OCI-LY7 (cell line): ENCODE data around the gene HNRNPH3. TPM values are rescaled to one million over a fixed set of nuclear protein-coding genes. Genes with fewer than 3 reads are reported as not detected.

Experiments used
- BruUV-seq: library from RNA; stranded (reverse); fragments of 400-500 nt; replicated peaks from 2 replicates; lab custom pipeline; 2021; lab: Mats Ljungman, UMichigan
- CTCF ChIA-PET: fragments of 300-600 bp; sonication (Branson Sonifier 250); formaldehyde crosslinking; loops from one replicate; lab custom pipeline; 2022; ENCODE audit warnings: antibody characterized with exemption; ENCODE audit not compliant: unreplicated experiment; lab: Charles Lee
- POLR2A ChIA-PET: fragments of 300-600 bp; sonication (Branson Sonifier 250); formaldehyde crosslinking; loops from one replicate; lab custom pipeline; 2022; ENCODE audit warnings: antibody characterized with exemption; lab: Charles Lee
- DNase-seq: peaks from one replicate; pipeline ENCODE4 v3.0.0-alpha.2; 2015; ENCODE audit warnings: low spot score
- H2AFZ ChIP-seq: fragments of 200-600 bp; sonication (generic), shearing (Covaris generic); 2 replicates; pipeline ENCODE4 v1.6.1; 2014; ENCODE audit warnings: mild to moderate bottlenecking, antibody characterized with exemption, low read length, moderate library complexity
- H3K27ac ChIP-seq: fragments of 200-600 bp; sonication (generic); 2 replicates; pipeline ENCODE4 v1.5.1; 2014; ENCODE audit warnings: mixed run types, low read depth, mild to moderate bottlenecking, moderate library complexity, low read length, inconsistent platforms; ENCODE audit not compliant: poor library complexity, severe bottlenecking
- H3K36me3 ChIP-seq: fragments of 200-600 bp; sonication (generic); 2 replicates; pipeline ENCODE4 v1.6.1; 2014; ENCODE audit warnings: mild to moderate bottlenecking, antibody characterized with exemption, low read length, moderate library complexity, mixed read lengths; ENCODE audit not compliant: insufficient read depth
- H3K4me1 ChIP-seq: fragments of 200-600 bp; sonication (generic); 2 replicates; pipeline ENCODE4 v1.5.1; 2014; ENCODE audit warnings: mild to moderate bottlenecking, low read length; ENCODE audit not compliant: insufficient read depth, poor library complexity, severe bottlenecking
- H3K4me2 ChIP-seq: fragments of 200-600 bp; sonication (generic); 2 replicates; pipeline ENCODE4 v1.6.1; 2014; ENCODE audit warnings: mild to moderate bottlenecking, low read length
- H3K4me3 ChIP-seq: fragments of 200-600 bp; sonication (generic); 2 replicates; pipeline ENCODE4 v1.5.1; 2014; ENCODE audit warnings: mild to moderate bottlenecking, low read depth, low read length; ENCODE audit not compliant: poor library complexity, severe bottlenecking
- H3K79me2 ChIP-seq: fragments of 200-600 bp; sonication (generic); 2 replicates; pipeline ENCODE4 v1.6.1; 2016; ENCODE audit warnings: low read depth, mild to moderate bottlenecking, low read length, moderate library complexity, mixed read lengths; ENCODE audit not compliant: insufficient read depth
- H3K9me2 ChIP-seq: fragments of 200-600 bp; sonication (generic); 2 replicates; pipeline ENCODE4 v1.6.1; 2016; ENCODE audit warnings: mild to moderate bottlenecking, low read length, mixed read lengths; ENCODE audit not compliant: insufficient read depth
- H3K9me3 ChIP-seq: fragments of 200-600 bp; sonication (generic); 2 replicates; pipeline ENCODE4 v1.6.1; 2014; ENCODE audit warnings: mild to moderate bottlenecking, mixed run types, low read length, mixed read lengths
- H4K20me1 ChIP-seq: fragments of 200-600 bp; sonication (generic); 2 replicates; pipeline ENCODE4 v1.6.1; 2014; ENCODE audit warnings: mild to moderate bottlenecking, antibody characterized with exemption, low read length, moderate library complexity, mixed read lengths; ENCODE audit not compliant: insufficient read depth
- EZH2phosphoT487 ChIP-seq: fragments of 200-600 bp; sonication (generic); IDR thresholded peaks from 2 replicates; pipeline ENCODE4 v1.6.1; 2018; ENCODE audit warnings: low read depth, borderline replicate concordance, mild to moderate bottlenecking, mixed run types, antibody characterized with exemption, low read length, moderate library complexity, mixed read lengths
- intact Hi-C: fragments of 100-400 bp; cut with micrococcal nuclease; formaldehyde crosslinking; loops from one replicate; pipeline ENCODE4 v1.10.0; 2022; ENCODE audit not compliant: unreplicated experiment
- total RNA-seq, 2 experiments: library from RNA; depleted of rRNA in 1 of 2; stranded (reverse); fragments of >200 nt in 1 of 2; shearing (Covaris generic) in 1 of 2; gene quantifications; 2 replicates each; pipeline ENCODE4 v1.2.3, GENCODE V29; 2014 to 2022
- TF ChIP-seq, protein P1 (sequence below): fragments of 200-600 bp; sonication (generic); conservative IDR thresholded peaks from 2 replicates; pipeline ENCODE4 v1.5.1; 2014; ENCODE audit warnings: mild to moderate bottlenecking, antibody characterized with exemption, low read length, moderate library complexity, mixed read lengths

The HNRNPH3 gene
- total RNA-seq, 2 experiments from 2014 or later = 30.8 to 241 TPM

DNA sequence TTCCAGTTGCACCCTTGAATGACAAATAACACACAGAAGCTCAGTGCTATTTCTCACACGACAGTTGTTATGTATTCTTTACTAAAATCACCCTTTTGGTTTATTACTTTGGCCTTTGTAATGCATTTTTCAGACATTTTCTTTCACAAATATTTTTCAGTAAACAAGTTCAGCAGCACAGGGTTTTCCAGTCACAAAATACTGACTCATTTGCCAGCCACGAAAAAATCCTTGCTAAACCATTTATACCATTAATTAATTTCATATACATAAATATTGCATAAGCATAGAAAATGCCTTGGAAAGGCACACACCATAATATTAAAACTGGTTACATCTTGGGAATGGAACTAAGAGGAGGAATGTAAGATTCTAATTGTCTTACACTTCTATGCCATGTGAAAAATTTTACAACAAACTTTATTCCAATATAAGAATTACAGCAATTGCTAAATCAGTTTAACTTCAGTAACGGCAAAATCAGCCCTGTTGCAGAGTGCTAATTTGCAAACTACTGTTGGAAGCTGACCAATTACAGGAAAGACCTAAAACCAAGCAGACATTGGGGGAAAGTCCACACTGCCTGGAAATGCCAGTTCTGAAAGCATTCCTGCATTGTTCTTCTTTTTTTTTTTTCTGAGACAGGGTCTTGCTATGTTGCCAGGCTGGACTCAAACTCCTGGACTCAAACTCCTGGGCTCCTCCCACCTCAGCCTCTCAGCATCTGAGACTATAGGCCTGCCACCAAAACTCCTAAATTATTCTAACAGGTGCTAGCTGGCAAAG lies 32.4 kb downstream of the HNRNPH3 start:
- no peak for DNase-seq
- Histone ChIP-seq H3K79me2 (no peaks in the 10 kb centered on the region), H3K36me3 (peaks cover 5% of the 10 kb centered on the region), H3K4me2 (no peak overlapping the region), H3K9me2 (no peaks in the 10 kb centered on the region), H4K20me1 (no peaks in the 10 kb centered on the region), H3K9me3 (no peaks in the 10 kb centered on the region), H3K4me3 (no peak overlapping the region), H3K27ac (no peak overlapping the region), H2AFZ (no peak overlapping the region), H3K4me1 (peaks cover 12% of the 10 kb centered on the region)
- ChIA-PET POLR2A (interaction anchor here (0.6 to 2.7 kb wide), 3 partner anchors 10 to 449 kb away, joined by 3 to 11 read pairs (median 3); no protein-coding TSS in a partner anchor), CTCF (no interaction called here)
- no TSS peak for BruUV-seq
- intact Hi-C loops = no loop called here
- TF ChIP-seq EZH2phosphoT487 = no peak
- TF ChIP-seq, protein P1, sequence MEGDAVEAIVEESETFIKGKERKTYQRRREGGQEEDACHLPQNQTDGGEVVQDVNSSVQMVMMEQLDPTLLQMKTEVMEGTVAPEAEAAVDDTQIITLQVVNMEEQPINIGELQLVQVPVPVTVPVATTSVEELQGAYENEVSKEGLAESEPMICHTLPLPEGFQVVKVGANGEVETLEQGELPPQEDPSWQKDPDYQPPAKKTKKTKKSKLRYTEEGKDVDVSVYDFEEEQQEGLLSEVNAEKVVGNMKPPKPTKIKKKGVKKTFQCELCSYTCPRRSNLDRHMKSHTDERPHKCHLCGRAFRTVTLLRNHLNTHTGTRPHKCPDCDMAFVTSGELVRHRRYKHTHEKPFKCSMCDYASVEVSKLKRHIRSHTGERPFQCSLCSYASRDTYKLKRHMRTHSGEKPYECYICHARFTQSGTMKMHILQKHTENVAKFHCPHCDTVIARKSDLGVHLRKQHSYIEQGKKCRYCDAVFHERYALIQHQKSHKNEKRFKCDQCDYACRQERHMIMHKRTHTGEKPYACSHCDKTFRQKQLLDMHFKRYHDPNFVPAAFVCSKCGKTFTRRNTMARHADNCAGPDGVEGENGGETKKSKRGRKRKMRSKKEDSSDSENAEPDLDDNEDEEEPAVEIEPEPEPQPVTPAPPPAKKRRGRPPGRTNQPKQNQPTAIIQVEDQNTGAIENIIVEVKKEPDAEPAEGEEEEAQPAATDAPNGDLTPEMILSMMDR = no peak

DNA sequence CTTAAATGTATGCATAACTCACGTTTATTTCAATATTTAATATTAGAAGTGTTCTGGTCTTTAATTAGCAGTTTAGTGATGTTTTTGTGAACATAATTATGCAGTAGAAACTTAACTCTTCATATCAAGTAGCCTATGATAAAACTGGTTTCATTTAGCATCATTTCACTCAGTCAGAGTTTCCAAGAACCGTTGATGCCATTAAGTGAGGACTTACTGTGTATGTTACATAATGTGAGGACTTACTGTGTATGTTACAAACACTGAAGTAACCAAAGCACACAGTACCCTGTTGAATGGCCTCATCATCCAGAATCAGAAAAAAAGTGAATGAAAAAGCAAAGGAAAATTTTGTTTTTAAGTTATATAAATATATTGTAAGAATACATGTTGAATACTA lies 33.7 kb downstream of the HNRNPH3 start:
- POLR2A ChIA-PET = interaction anchor here (0.7 kb wide), 1 partner anchor 107 kb away, joined by 3 read pairs; no protein-coding TSS in a partner anchor
- Histone ChIP-seq H3K27ac (no peak overlapping the region), H3K36me3 (peaks cover 12% of the 10 kb centered on the region), H3K4me2 (no peak overlapping the region), H3K79me2 (no peaks in the 10 kb centered on the region), H3K9me3 (no peaks in the 10 kb centered on the region), H2AFZ (no peak overlapping the region), H3K9me2 (no peaks in the 10 kb centered on the region), H3K4me3 (no peak overlapping the region), H3K4me1 (peaks cover 12% of the 10 kb centered on the region), H4K20me1 (no peaks in the 10 kb centered on the region)
- intact Hi-C loops = no loop called here
- no peak for DNase-seq
- TF ChIP-seq, protein P1 = no peak
- TF ChIP-seq EZH2phosphoT487 = no peak
- no TSS peak for BruUV-seq
- CTCF ChIA-PET = no interaction called here

DNA sequence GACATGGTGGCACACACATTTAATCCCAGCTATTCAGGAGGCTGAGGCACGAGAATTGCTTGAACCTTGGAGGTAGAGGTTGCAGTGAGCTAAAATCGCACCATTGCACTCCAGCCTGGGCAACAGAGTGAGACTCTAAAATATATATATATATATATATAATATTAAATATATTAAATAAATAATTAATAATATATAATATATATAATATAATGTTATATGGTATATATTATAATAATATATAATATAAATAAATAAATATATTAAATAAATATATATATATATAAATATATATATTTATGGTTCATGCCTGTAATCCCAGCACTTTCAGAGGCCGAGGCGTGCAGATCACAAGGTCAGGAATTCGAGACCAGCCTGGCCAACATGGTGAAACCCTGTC lies 34.7 kb downstream of the HNRNPH3 start:
- CTCF ChIA-PET = no interaction called here

More for the DNA sequence above, 34.7 kb downstream of the HNRNPH3 start:
- Histone ChIP-seq H3K9me2 (no peaks in the 10 kb centered on the region), H3K27ac (no peak overlapping the region), H3K4me3 (no peak overlapping the region), H2AFZ (no peak overlapping the region), H3K9me3 (peaks cover 3% of the 10 kb centered on the region; the same call in 1 of the 2 replicates), H3K36me3 (peaks cover 16% of the 10 kb centered on the region), H4K20me1 (no peaks in the 10 kb centered on the region), H3K4me2 (no peak overlapping the region), H3K4me1 (peaks cover 12% of the 10 kb centered on the region), H3K79me2 (no peaks in the 10 kb centered on the region)
- BruUV-seq = no TSS peak
- no peak for TF ChIP-seq EZH2phosphoT487
- TF ChIP-seq, protein P1 = no peak
- POLR2A ChIA-PET = no interaction called here
- DNase-seq = no peak
- intact Hi-C loops = no loop called here
